ENCODE results near the gene LRRC4B.
"Not testable (repeated sequence)": the region's sequence is repeated elsewhere in the genome, so short reads cannot be mapped to it uniquely, and the experiment has no call there.

The LRRC4B gene

GRCh38 chr19:50580240-50580639 lies 12.0 kb upstream of the LRRC4B start:
- TF ChIP-seq, protein P1, sequence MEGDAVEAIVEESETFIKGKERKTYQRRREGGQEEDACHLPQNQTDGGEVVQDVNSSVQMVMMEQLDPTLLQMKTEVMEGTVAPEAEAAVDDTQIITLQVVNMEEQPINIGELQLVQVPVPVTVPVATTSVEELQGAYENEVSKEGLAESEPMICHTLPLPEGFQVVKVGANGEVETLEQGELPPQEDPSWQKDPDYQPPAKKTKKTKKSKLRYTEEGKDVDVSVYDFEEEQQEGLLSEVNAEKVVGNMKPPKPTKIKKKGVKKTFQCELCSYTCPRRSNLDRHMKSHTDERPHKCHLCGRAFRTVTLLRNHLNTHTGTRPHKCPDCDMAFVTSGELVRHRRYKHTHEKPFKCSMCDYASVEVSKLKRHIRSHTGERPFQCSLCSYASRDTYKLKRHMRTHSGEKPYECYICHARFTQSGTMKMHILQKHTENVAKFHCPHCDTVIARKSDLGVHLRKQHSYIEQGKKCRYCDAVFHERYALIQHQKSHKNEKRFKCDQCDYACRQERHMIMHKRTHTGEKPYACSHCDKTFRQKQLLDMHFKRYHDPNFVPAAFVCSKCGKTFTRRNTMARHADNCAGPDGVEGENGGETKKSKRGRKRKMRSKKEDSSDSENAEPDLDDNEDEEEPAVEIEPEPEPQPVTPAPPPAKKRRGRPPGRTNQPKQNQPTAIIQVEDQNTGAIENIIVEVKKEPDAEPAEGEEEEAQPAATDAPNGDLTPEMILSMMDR (conservative IDR thresholded peaks at IDR 0.05), result no peak

GRCh38 chr19:50576769-50577168 lies 8.5 kb upstream of the LRRC4B start:
- not testable (repeated sequence) for H3K27ac ChIP-seq

More at GRCh38 chr19:50580240-50580639, 12.0 kb upstream of the LRRC4B start:
- no peak overlapping the region for H3K27ac ChIP-seq

DNA sequence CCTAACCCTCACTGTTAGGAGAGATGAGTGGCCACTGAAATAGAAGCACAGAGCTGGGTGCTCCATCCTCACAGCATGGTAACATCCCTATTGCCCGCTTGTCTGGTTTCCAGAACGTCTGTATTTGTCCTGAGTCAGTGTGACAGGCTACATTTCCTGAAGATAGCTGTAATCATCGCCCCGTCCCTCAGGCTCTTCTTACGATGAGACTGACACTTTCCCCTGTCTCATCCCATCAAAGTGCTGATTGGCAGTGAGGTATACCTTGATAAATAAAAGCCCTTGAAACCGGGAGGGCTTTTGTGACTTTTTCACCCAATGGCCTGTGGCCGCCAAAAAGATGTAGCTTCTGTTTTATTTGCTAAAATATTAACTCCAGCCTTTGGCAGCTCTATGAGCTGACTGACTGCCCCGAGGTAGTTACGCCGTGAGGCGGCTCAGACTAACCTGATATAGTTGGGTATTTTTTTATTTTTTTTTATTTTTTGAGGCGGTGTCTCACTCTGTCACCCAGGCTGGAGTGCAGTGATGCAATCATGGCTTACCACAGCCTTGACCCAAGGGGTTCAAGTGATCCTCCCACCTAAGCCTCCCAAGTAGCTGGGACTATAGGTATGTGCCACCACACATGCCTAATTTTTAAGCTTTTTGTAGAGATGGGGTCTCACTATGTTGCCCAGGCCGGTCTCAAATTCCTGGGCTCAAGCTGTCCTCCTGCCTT lies 5.7 kb upstream of the LRRC4B start:
- H3K27ac ChIP-seq, result no peak overlapping the region
- TF ChIP-seq, protein P1 (conservative IDR thresholded peaks at IDR 0.05), result no peak

DNA sequence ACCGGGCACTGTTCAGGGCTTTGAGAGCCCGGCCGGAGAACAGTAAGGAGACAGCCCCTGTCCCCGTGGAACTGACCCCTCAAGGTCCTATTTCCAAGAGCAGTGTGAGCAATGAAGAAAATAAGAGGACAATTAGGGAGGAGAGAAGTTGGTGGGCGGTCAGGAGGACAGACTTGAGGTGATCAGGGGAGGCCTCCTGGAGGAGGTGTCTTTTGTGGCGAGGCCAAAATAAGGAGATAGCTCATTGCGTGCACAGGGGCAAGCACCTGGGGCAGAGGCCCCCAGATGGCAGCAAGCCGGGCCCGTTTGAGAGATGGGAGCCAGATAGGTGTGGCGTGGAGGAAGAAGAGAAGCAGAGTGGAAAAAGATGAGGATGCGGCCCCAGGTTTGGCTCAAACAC lies 2.8 kb upstream of the LRRC4B start:
- TF ChIP-seq, protein P1 (conservative IDR thresholded peaks at IDR 0.05), result no peak
- H3K27ac ChIP-seq, result no peak overlapping the region

- TF ChIP-seq, protein P1 (conservative IDR thresholded peaks at IDR 0.05), result no peak
- no peak overlapping the region for H3K27ac ChIP-seq
Measured at GRCh38 chr19:50569938-50570540, 1.8 kb upstream of the LRRC4B start.

DNA sequence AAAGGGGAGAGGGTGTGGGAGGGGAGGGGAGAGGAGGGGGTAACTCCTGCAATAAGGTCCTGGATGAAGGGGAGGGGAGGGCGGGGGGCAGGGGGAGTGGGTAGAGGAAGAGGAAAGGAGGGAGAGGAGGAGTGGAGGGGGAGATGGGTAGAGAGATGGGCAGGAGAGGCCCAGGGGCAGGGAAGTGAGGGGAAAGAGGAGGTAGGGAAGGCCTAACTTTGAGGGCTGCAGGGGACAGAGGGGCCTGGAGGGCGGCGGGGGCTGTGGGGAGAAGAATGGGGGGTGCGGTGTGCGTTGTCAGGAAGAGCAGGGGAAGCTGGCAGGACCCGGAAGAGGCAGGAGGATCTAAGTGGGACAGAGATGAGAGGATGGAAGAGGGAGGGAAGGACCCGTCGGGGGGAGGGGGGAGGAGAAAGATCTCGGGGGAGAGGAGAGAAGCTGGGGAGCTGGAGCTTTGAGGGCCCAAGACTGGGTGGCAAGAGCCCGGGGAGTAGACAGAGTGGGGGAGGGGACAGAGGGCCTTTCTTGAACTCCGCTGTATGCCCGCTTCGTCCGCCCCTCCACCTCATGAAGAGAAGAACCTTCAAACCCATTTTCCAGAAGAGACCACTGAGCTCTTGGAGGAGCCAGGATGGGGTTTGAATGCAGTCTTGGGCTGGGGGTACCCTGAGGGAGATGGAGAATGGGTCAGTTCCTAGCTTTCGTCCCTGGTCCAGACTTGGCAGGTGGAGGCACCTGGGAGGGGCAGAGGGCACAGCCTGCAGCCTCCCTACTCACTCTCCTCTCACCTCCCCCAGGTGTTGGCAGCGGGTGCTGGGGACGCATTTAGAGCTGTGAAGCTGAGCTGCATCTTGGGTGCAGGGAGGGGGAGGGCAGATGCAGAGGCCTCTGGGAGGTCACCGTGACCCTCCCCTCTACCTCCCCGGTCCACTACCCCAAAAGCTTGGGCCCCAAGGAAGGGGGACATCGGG lies 778 bp upstream of the LRRC4B start:
- TF ChIP-seq, protein P1 (conservative IDR thresholded peaks at IDR 0.05), result no peak
- H3K27ac ChIP-seq, result no peak overlapping the region

GRCh38 chr19:50567052-50567841 lies 988 bp downstream of the LRRC4B start:
- TF ChIP-seq, protein P1 (conservative IDR thresholded peaks at IDR 0.05), result no peak
- no peak overlapping the region for H3K27ac ChIP-seq
